HG03135 (cell line): ENCODE data around the gene MAPKAPK3.
"Not testable (repeated sequence)": the region's sequence is repeated elsewhere in the genome, so short reads cannot be mapped to it uniquely, and the experiment has no call there.

Experiments
- ATAC-seq: cut with Tn5 transposase; IDR thresholded peaks from one replicate; pipeline ENCODE4 v1.9.1; 2021; ENCODE audit warnings: mild to moderate bottlenecking, moderate library complexity; ENCODE audit not compliant: unreplicated experiment

Gene MAPKAPK3

DNA sequence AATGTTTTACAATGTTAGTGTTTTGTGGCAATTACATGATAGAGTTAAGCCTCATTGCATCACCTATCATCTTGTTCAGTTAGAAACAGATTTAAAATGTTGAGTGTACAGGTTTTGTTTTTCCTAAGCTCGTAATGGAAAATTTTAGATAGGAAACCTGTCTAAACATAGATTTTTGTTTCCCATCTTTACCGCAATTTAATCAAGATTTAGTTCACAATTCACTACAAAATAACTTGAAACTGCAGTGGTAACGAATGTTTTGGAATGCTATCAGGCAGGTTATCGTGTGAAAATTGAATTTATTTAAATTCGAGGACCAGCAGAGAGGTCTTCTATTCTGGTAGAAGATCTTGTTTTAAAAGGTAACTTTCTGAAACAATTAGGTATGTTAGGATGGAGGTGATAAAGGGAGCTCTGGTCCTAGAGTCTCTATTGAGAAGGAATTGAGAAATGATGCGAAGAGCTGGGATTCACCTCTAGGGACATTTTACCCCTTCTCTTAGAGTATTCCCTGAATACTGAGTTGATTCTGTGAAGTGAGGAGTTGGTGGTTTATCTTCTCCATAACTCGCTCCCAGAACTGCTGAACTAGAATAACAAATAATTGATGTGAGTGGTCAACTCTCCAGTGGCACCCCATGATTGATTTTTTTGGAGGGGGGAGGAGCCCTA is 59.2 kb downstream of the MAPKAPK3 start:
- no peak for ATAC-seq

DNA sequence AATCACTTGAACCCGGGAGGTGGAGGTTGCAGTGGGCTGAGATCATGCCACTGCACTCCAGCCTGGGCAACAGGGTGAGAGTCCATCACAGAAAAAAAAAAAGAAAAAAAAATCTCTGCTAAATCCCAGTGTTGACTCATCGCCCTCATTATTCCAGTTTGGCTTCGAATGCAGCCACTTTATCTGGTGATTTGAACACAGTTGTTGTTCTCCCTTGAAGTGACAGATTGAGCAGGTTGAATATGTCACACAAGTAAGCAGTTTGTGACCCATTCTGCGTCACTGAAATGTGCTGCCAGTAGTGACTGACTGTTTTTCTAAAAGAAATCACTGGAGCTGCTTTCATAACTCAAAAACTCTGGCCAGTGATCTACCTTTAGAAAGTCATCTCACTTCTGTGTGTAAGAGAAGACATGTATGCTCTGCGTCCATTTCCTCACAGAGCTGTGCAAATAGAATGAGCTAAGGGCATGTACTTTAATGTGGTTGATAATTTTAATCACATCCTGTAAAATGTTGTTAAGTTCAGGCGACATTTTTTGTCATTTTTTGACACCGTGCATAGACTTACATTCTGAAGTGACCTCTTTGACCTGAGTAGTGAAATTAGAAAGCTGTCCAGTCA is 70.3 kb downstream of the MAPKAPK3 start:
- ATAC-seq: no peak

DNA sequence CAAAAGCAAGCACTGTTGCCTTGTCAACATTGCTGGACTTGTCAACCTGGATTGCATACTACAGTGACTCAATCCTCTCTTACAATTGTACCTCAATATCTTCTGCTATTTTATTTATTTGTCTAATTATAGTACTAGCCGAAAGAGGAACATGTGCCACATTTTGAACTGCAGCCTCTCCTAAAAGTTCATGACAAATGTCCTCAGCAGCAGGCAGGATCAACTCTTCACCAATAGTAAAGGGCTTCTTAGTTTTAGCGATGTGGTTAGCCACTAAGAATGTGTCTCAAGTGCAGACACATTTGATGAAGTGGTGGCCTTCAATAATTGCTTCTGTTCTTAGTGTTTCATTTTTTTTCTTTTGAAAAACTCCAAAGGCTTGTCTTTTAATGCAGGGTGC is 71.0 kb downstream of the MAPKAPK3 start:
- ATAC-seq: no peak

DNA sequence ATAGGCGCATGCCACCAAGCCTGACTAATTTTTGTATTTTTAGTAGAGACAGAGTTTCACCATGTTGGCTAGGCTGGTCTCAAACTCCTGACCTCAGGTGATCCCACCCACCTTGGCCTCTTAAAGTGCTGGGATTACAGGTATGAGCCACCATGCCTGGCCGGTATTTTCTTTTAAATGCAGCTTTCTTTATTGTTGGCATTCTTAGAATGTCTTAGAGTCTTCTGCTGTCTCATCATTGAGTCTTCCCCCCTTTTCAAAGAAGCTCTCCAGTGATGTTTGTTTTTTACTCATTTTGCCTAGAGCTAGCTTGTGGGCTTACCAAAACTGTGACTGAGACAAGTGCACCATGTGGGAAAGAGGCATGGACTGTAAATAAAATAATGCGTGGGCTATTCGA is 71.7 kb downstream of the MAPKAPK3 start:
- ATAC-seq: not testable (repeated sequence)

DNA sequence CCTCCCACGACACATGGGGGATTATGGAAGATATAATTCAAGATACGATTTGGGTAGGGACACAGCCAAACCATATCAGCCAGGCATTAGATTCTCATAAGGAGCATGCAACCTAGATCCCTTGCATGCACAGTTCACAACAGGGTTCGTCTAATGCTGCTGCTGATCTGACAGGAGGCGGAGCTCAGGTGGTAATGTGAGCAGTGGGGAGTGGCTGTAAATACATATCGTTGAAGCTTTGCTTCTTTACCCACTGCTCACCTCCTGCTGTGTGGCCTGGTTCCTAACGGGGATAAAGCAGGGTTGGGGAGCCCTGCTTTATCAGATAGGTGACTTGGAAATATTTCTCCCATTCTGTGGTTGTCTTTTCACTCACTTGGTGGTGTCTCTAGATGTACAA is 72.6 kb downstream of the MAPKAPK3 start:
- ATAC-seq: no peak

DNA sequence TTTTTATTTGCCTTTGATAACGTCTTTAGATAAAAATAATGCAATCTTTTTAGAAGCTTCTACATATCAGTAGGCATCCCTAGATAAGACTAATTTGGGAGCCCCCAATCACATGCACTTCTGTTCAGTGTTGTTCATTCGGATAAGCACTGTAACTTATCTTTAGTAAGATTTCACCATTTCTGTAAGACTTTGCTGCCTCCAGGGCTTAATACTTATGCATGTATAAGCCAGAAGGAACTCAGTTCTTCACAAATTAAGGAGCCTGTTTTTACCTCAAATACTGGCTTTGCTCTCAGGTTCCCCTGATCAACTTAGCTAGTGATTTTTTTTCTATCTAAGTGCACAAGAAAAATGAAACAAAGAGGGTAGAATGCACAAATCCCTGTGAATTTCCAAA is 78.1 kb downstream of the MAPKAPK3 start:
- no peak for ATAC-seq

DNA sequence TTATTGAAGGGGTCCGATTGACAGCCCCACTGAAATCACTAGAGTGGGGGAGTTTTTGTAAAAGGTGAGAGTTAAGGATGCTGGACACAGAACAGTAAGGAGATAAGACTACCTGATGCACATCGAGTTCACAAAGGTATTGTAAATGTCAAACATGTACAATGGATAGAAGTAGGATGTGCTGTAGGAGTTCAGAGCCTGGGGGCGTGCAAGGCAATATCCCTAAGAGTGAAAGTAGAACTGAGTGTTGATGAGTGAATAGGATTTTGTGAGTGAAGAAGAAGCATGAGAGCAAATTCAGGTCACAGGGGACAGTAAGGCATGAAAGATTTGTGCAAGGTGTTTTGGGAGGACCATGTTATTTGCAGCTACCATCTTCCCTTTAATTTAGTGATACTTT is 79.3 kb downstream of the MAPKAPK3 start:
- no peak for ATAC-seq

DNA sequence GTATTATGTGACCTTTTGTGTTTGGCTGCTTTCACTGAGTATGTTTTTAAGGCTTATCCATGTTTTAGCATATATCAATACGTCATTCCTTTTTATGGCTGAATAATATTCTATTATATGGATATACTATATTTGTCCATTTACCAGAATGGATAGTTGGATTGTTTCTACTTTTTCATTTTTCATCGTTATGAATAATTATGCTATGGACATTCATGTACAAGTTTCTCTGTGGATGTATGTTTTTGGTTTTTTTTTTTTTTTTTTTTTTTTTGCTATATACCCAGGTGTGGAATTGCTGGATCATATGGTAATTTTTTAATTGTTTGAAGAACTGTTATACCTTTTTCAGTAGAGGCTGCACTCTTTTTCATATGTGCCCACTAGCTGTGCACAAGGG is 81.3 kb downstream of the MAPKAPK3 start:
- no peak for ATAC-seq
